HG03354 (cell line): ENCODE results near the gene SLC32A1.

ENCODE experiments used
- ATAC-seq: cut with Tn5 transposase; IDR thresholded peaks from one replicate; pipeline ENCODE4 v1.9.1; 2021; ENCODE audit warnings: mild to moderate bottlenecking; ENCODE audit not compliant: unreplicated experiment, poor library complexity, severe bottlenecking

SLC32A1 gene

GRCh38 chr20:38725148-38725901 is 1.0 kb downstream of the SLC32A1 start:
- ATAC-seq, result no peak

- ATAC-seq, result no peak
Measured at GRCh38 chr20:38725931-38726803, 1.9 kb downstream of the SLC32A1 start.

GRCh38 chr20:38726804-38727606 is 2.7 kb downstream of the SLC32A1 start:
- no peak for ATAC-seq

DNA sequence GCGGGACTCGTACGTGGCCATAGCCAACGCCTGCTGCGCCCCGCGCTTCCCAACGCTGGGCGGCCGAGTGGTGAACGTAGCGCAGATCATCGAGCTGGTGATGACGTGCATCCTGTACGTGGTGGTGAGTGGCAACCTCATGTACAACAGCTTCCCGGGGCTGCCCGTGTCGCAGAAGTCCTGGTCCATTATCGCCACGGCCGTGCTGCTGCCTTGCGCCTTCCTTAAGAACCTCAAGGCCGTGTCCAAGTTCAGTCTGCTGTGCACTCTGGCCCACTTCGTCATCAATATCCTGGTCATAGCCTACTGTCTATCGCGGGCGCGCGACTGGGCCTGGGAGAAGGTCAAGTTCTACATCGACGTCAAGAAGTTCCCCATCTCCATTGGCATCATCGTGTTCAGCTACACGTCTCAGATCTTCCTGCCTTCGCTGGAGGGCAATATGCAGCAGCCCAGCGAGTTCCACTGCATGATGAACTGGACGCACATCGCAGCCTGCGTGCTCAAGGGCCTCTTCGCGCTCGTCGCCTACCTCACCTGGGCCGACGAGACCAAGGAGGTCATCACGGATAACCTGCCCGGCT is 3.4 kb downstream of the SLC32A1 start:
- no peak for ATAC-seq

GRCh38 chr20:38728191-38728781 is 4.0 kb downstream of the SLC32A1 start:
- no peak for ATAC-seq

DNA sequence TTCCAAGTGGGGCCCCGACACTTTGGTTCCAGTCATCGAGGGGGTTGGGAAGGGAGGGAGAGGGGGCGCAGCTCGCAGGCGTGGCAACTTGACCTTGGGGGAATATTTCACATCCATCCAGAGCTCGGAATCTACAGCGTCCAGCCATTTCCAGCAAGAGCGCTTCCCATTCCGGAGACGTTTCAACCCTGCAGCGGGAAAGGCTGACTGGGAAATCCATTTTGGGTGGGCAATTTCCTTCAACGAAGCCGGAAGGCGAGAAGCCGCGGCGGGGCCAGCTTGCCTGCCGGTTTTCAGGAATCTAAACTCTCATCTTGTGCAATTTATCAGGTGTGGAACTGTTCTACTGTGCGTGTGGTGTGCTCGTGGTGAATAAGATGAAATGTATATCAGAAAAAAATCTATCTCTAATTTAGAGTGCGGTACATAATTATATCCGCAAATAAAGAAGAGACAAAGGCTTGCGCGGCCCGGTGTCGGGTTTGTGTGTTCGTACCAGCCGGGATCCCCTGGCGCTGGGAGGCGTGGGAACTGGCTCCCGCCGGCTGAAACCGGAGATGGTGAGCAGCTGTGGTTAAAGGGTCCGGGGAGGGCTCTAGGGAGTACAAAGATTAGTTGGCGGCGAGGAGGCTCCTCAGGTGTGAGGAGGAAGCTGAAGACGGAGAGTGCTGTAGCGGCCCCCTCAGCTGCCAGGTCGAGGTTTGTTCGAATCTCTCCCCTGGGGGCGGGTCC is 4.8 kb downstream of the SLC32A1 start:
- no peak for ATAC-seq

- no peak for ATAC-seq
Measured at GRCh38 chr20:38729767-38730166, 5.5 kb downstream of the SLC32A1 start.

DNA sequence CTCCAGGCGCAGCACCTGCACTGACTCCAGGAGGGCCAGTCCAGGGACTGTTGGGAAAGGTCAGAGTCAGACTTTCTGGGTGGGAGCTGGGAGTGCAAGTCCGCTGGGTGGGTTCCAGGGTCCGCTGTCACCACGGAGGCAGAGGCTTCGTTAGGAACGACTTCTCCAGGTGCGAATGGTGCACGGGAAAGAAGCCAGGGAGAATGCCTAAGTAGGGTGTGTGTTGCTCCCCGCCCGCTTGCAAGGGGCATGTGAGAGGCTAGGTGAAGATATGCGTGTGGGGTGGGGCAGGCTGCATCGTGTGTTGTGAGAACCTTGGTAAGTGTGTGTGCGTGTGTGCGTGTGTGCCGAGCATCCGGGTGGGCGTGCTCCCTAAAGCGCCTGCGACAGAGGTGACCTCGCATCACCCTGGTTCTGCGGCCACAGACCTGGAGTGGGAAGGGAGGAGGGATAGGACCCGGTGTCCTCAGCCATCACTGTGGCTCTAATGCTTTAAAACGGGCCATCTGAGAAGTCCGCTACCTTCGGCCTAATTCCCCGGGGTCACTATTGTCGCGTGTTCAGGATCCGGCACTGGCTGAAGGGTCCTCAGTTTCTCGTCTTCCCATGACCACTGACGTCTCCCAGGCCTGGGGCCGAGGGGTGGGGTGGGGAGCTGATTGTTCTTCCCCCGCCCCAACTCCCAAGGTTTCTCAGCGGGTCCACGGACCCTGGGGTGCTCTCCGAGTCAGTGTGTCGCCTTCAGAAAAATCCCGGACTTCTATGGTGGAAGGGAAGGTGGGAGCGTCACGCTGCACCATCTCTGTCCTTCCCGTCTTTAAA is 6.1 kb downstream of the SLC32A1 start:
- ATAC-seq, result no peak

GRCh38 chr20:38730989-38731737 is 6.9 kb downstream of the SLC32A1 start:
- ATAC-seq, result peak; percentile 62

DNA sequence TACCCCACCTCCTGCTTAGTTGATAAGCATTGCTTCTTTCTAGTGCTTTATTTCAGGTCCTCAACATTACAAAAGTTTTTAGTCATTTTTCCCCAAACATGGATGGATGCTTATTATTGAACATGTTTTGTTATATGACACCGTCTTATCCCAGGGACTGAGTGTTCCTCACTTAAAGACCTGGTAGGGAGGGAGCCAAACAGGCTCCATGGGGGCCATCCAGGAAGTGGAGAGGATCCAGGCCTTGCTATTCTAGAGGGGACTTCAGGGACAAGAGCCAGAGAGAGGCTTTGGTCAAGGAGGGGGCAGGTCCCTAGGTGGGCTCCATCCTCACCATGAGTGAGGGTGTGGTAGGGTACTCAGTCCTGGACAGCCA is 7.4 kb downstream of the SLC32A1 start:
- no peak for ATAC-seq

GRCh38 chr20:38732981-38733380 is 8.7 kb downstream of the SLC32A1 start:
- ATAC-seq, result no peak

- no peak for ATAC-seq
Measured at GRCh38 chr20:38735172-38735571, 10.9 kb downstream of the SLC32A1 start.

- ATAC-seq, result no peak
Measured at GRCh38 chr20:38737887-38738286, 13.6 kb downstream of the SLC32A1 start.

- no peak for ATAC-seq
Measured at GRCh38 chr20:38745757-38746156, 21.5 kb downstream of the SLC32A1 start.

GRCh38 chr20:38747495-38748096 is 23.3 kb downstream of the SLC32A1 start:
- no peak for ATAC-seq

GRCh38 chr20:38748097-38748860 is 24.0 kb downstream of the SLC32A1 start, which contains the start of gene ACTR5:
Gene ACTR5, plus strand, starts transcription at chr20:38748460. Its CDS starts 19 bp downstream, at chr20:38748479.
- ATAC-seq, result peak; percentile 88
